Osteoblast (primary cell): ENCODE results near the gene IGFL1. TPM values are rescaled to one million over a fixed set of nuclear protein-coding genes. Genes with fewer than 3 reads are reported as not detected.
"Not testable (repeated sequence)": the region's sequence is repeated elsewhere in the genome, so short reads cannot be mapped to it uniquely, and the experiment has no call there.

Experiments
- DNase-seq: peaks from one replicate; pipeline ENCODE4 v3.0.0; 2011; ENCODE audit warnings: low spot score, mixed read lengths; ENCODE audit not compliant: insufficient read length; ENCODE audit errors: missing footprints
- H2AFZ ChIP-seq: 2 replicates; pipeline ENCODE4 v1.6.0; 2011; ENCODE audit warnings: mild to moderate bottlenecking, low read length
- H3K27ac ChIP-seq: 2 replicates; pipeline ENCODE4 v1.5.1; 2011; ENCODE audit warnings: mild to moderate bottlenecking, low read depth, low read length, moderate library complexity
- H3K27me3 ChIP-seq: 2 replicates; pipeline ENCODE4 v1.6.0; 2012; ENCODE audit warnings: mild to moderate bottlenecking, control low read depth, inconsistent platforms, low read length, moderate library complexity; ENCODE audit not compliant: insufficient read depth
- H3K36me3 ChIP-seq: 2 replicates; pipeline ENCODE4 v1.5.1; 2011; ENCODE audit warnings: mild to moderate bottlenecking, low read length, control low read depth, moderate library complexity; ENCODE audit not compliant: insufficient read depth
- H3K4me1 ChIP-seq: 2 replicates; pipeline ENCODE4 v1.5.1; 2011; ENCODE audit warnings: mild to moderate bottlenecking, low read length, control low read depth, moderate library complexity; ENCODE audit not compliant: insufficient read depth
- H3K4me2 ChIP-seq: 2 replicates; pipeline ENCODE4 v1.6.0; 2011; ENCODE audit warnings: mild to moderate bottlenecking, low read length; ENCODE audit not compliant: insufficient read depth
- H3K4me3 ChIP-seq: fragments of 200-600 bp; sonication (generic); 3 replicates; pipeline ENCODE4 v1.5.1; 2012; ENCODE audit warnings: mild to moderate bottlenecking, low read length, inconsistent platforms; ENCODE audit not compliant: insufficient read depth
- H3K79me2 ChIP-seq: 2 replicates; pipeline ENCODE4 v1.6.0; 2012; ENCODE audit warnings: mild to moderate bottlenecking, low read length, control low read depth, inconsistent platforms; ENCODE audit not compliant: insufficient read depth
- H3K9me3 ChIP-seq: 2 replicates; pipeline ENCODE4 v1.5.1; 2011; ENCODE audit warnings: low read depth, low read length, control low read depth
- H4K20me1 ChIP-seq: 2 replicates; pipeline ENCODE4 v1.6.0; 2012; ENCODE audit warnings: mild to moderate bottlenecking, low read length, control low read depth; ENCODE audit not compliant: insufficient read depth
- total RNA-seq: library from RNA; depleted of rRNA; stranded (reverse); fragments of >200 nt; gene quantifications from 2 replicates; pipeline ENCODE4 v1.2.3, GENCODE V29; 2012
- TF ChIP-seq, protein P1 (sequence below): IDR thresholded peaks from 2 replicates; pipeline ENCODE4 v1.5.1; 2011; ENCODE audit warnings: mild to moderate bottlenecking, low read depth, low read length, moderate library complexity; ENCODE audit errors: extremely low read depth

Gene IGFL1
- total RNA-seq, 1 donor: not detected

DNA sequence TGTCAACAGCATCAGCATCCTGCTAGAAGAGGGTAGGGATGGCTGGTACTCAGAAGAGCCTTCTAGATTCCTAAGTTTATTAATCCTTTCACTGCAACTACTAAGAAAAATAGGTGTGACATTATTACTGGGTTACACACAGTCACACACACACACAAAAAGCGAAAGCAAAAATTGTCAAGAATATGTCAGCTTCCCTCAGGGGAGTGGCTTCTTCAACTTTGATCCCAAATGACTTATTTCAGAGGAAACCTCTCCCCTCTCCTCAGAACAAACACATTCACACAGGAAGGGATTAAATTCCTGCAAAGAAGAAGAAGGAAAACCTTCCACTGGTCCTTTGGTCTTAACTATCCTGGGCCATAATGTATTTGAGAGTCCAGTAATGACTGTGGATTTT is 20.1 kb upstream of the IGFL1 start:
- H3K36me3 ChIP-seq: no peaks in the 10 kb centered on the region
- TF ChIP-seq, protein P1, sequence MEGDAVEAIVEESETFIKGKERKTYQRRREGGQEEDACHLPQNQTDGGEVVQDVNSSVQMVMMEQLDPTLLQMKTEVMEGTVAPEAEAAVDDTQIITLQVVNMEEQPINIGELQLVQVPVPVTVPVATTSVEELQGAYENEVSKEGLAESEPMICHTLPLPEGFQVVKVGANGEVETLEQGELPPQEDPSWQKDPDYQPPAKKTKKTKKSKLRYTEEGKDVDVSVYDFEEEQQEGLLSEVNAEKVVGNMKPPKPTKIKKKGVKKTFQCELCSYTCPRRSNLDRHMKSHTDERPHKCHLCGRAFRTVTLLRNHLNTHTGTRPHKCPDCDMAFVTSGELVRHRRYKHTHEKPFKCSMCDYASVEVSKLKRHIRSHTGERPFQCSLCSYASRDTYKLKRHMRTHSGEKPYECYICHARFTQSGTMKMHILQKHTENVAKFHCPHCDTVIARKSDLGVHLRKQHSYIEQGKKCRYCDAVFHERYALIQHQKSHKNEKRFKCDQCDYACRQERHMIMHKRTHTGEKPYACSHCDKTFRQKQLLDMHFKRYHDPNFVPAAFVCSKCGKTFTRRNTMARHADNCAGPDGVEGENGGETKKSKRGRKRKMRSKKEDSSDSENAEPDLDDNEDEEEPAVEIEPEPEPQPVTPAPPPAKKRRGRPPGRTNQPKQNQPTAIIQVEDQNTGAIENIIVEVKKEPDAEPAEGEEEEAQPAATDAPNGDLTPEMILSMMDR: no peak
- H3K79me2 ChIP-seq: no peaks in the 10 kb centered on the region
- no peaks in the 10 kb centered on the region for H4K20me1 ChIP-seq
- H3K27ac ChIP-seq: no peak overlapping the region
- DNase-seq: no peak
- no peak overlapping the region for H3K4me2 ChIP-seq
- H2AFZ ChIP-seq: no peak overlapping the region
- no peak overlapping the region for H3K4me3 ChIP-seq
- no peaks in the 10 kb centered on the region for H3K4me1 ChIP-seq
- peaks cover 63% of the 10 kb centered on the region for H3K27me3 ChIP-seq
- no peaks in the 10 kb centered on the region for H3K9me3 ChIP-seq

DNA sequence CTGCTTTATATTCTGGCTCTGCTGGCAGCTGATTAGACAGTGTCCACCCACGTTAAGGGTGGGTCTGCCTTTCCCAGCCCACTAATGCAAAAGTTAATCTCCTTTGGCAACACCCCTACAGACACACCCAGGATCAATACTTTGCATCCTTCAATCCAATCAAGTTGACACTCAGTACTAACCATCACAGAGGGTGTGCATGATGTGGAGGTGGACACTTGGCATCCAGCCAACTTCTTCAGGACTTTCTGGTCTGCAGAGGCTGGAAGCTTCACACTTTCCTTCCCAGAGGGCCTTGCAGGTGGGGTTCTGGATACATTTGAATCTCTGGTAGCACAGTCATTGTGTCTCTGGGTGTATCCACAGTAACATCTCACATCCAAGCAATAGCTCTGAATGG is 18.9 kb upstream of the IGFL1 start:
- no peaks in the 10 kb centered on the region for H3K79me2 ChIP-seq
- H3K4me1 ChIP-seq: no peaks in the 10 kb centered on the region
- H2AFZ ChIP-seq: no peak overlapping the region
- DNase-seq: no peak
- no peaks in the 10 kb centered on the region for H4K20me1 ChIP-seq
- H3K27me3 ChIP-seq: peaks cover 56% of the 10 kb centered on the region
- TF ChIP-seq, protein P1: no peak
- H3K36me3 ChIP-seq: no peaks in the 10 kb centered on the region
- no peaks in the 10 kb centered on the region for H3K9me3 ChIP-seq
- H3K27ac ChIP-seq: no peak overlapping the region
- H3K4me2 ChIP-seq: no peak overlapping the region
- H3K4me3 ChIP-seq: no peak overlapping the region

DNA sequence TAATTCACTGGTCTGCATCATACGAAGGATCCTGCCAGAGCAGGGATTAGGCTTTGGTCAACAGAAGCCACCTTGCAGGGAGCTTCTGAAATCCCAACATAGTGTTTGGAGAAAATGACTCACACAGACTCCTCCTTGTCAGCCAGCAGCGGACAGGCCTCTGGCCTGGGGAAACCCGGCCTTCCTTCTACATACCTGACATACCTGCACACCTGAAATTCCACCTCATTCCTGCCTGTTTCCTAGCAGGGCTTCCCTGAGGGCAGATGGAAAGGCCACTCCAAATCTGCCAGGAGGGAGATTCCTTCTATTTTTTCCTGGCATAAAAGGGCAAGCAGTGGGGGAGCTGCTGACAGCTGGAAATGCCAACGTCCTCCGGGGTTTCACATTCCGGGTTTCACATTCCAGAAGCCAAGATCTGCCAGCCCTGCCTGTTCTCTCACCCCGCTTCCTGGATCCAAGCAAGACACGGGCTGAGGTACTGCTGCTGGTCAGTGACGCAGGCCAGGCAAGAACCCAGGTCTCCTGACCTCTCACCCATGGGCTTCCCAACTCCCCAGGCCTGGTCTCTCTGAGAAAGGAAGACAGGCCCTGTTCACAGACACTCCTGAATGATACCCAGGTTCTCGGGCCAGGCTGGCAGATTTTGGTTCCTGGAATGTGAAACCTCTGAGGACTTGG is 18.2 kb upstream of the IGFL1 start:
- H3K4me1 ChIP-seq: no peaks in the 10 kb centered on the region
- no peak overlapping the region for H2AFZ ChIP-seq
- DNase-seq: no peak
- no peaks in the 10 kb centered on the region for H3K9me3 ChIP-seq
- H3K27ac ChIP-seq: no peak overlapping the region
- no peak overlapping the region for H3K4me3 ChIP-seq
- H3K79me2 ChIP-seq: no peaks in the 10 kb centered on the region
- TF ChIP-seq, protein P1: no peak
- no peaks in the 10 kb centered on the region for H3K36me3 ChIP-seq
- H3K4me2 ChIP-seq: no peak overlapping the region
- H3K27me3 ChIP-seq: peaks cover 53% of the 10 kb centered on the region
- no peaks in the 10 kb centered on the region for H4K20me1 ChIP-seq

DNA sequence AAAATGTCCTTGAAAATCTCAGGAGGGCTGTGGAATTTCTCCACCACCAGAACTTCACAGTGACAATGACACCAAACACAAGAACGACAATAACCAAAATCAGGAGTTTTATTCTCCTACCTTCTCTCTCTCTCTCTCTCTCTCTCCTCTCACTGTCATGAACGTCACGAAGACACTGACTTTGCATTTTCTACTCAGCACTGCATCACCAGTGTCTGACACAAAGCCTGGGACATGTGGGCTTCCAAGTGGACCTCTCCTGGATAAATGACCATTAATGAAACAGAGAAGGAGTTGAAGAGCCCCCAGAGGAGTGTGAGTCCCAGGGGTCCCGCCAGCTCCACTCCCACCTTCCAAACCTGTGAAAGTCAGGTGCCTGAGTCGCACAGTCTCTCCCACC is 16.9 kb upstream of the IGFL1 start:
- DNase-seq, H3K27ac ChIP-seq, H3K4me3 ChIP-seq, H3K79me2 ChIP-seq, H3K4me1 ChIP-seq, H3K36me3 ChIP-seq, H3K9me3 ChIP-seq, H2AFZ ChIP-seq, H4K20me1 ChIP-seq, H3K4me2 ChIP-seq: not testable (repeated sequence)
- peaks cover 45% of the 10 kb centered on the region for H3K27me3 ChIP-seq
